Muscle of leg (tissue), 11 donors: ENCODE data around the gene CRBN. TPM values are rescaled to one million over a fixed set of nuclear protein-coding genes. Genes with fewer than 3 reads are reported as not detected.

Experiments used
- DNase-seq: peaks from one replicate; pipeline ENCODE4 v3.0.0; 2013
- H3K27ac ChIP-seq: one replicate; pipeline ENCODE4 v1.5.1; 2013; ENCODE audit warnings: mild to moderate bottlenecking, low read length, control low read depth
- H3K27me3 ChIP-seq: one replicate; pipeline ENCODE4 v1.6.1; 2013; ENCODE audit warnings: low read length; ENCODE audit not compliant: control insufficient read depth, insufficient read depth
- H3K36me3 ChIP-seq: one replicate; pipeline ENCODE4 v1.6.1; 2013; ENCODE audit warnings: low read length; ENCODE audit not compliant: control insufficient read depth, insufficient read depth
- H3K4me1 ChIP-seq: one replicate; pipeline ENCODE4 v1.6.1; 2013; ENCODE audit warnings: low read length; ENCODE audit not compliant: control insufficient read depth, insufficient read depth
- H3K4me3 ChIP-seq: one replicate; pipeline ENCODE4 v1.5.1; 2013; ENCODE audit warnings: low read length, control low read depth
- H3K9me3 ChIP-seq: replicated peaks from 2 replicates; pipeline ENCODE4 v1.6.1; 2013; ENCODE audit warnings: low read depth, low read length; ENCODE audit not compliant: control insufficient read depth
- WGBS: methylation state at CpG from one replicate; pipeline ENCODE4 v1.1.5; 2013; ENCODE audit warnings: missing lambda C conversion rate; ENCODE audit not compliant: insufficient coverage; 5-methylcytosine and 5-hydroxymethylcytosine counted together
- polyA plus RNA-seq, 8 donors: library from polyadenylated mRNA; unstranded; fragments of 120-200 nt; gene quantifications; one replicate each; pipeline versions ENCODE4 v1.2.1 to v1.2.3, GENCODE V29; 2013; ENCODE audit warnings: inconsistent platforms in 1 of 8, low replicate concordance in 1 of 8; ENCODE audit not compliant: insufficient read length in 8 of 8, insufficient read depth in 1 of 8
- total RNA-seq: library from RNA; stranded (reverse); fragments of 120-200 nt; gene quantifications from one replicate; pipeline ENCODE4 v1.2.4, GENCODE V29; 2013

CRBN gene
- total and polyA plus RNA-seq, 9 donors = 30.0 to 52.3 (median 36.9) TPM

- no peak for DNase-seq
- no peaks in the 10 kb centered on the region for H3K27me3 ChIP-seq
- H3K27ac ChIP-seq = no peak overlapping the region
- peaks cover 17% of the 10 kb centered on the region for H3K36me3 ChIP-seq
- H3K4me1 ChIP-seq = no peaks in the 10 kb centered on the region
- H3K4me3 ChIP-seq = no peak overlapping the region
- WGBS = no CpG with 5 or more reads among the region's 8 CpGs
- no peaks in the 10 kb centered on the region for H3K9me3 ChIP-seq
Measured at GRCh38 chr3:3145831-3146230, 33.7 kb downstream of the CRBN start.

GRCh38 chr3:3141939-3142338, 37.6 kb downstream of the CRBN start:
- H3K36me3 ChIP-seq = peaks cover 21% of the 10 kb centered on the region
- H3K4me3 ChIP-seq = no peak overlapping the region
- H3K27me3 ChIP-seq = no peaks in the 10 kb centered on the region
- H3K4me1 ChIP-seq = no peaks in the 10 kb centered on the region
- DNase-seq = no peak
- no peaks in the 10 kb centered on the region for H3K9me3 ChIP-seq
- no peak overlapping the region for H3K27ac ChIP-seq

GRCh38 chr3:3137526-3137925, 42.0 kb downstream of the CRBN start:
- Histone ChIP-seq H3K4me3 (no peak overlapping the region), H3K27ac (no peak overlapping the region), H3K9me3 (no peaks in the 10 kb centered on the region), H3K4me1 (no peaks in the 10 kb centered on the region), H3K27me3 (no peaks in the 10 kb centered on the region), H3K36me3 (peaks cover 21% of the 10 kb centered on the region)
- no CpG with 5 or more reads among the region's 6 CpGs for WGBS
- no peak for DNase-seq

GRCh38 chr3:3134750-3135448, 44.6 kb downstream of the CRBN start:
- Histone ChIP-seq H3K27ac (no peak overlapping the region), H3K9me3 (no peaks in the 10 kb centered on the region), H3K27me3 (no peaks in the 10 kb centered on the region), H3K4me1 (no peaks in the 10 kb centered on the region), H3K36me3 (peaks cover 24% of the 10 kb centered on the region), H3K4me3 (no peak overlapping the region)
- DNase-seq = no peak
- WGBS = 97% methylated on average over 3 of the region's 4 CpGs

- Histone ChIP-seq H3K36me3 (peaks cover 28% of the 10 kb centered on the region), H3K9me3 (no peaks in the 10 kb centered on the region), H3K27ac (no peak overlapping the region), H3K4me1 (no peaks in the 10 kb centered on the region), H3K27me3 (no peaks in the 10 kb centered on the region), H3K4me3 (no peak overlapping the region)
- whole genome bisulfite sequencing = 92% methylated on average over 4 of the region's 6 CpGs
- DNase-seq = no peak
Measured at GRCh38 chr3:3133500-3133899, 46.0 kb downstream of the CRBN start.

GRCh38 chr3:3129579-3129978, 49.9 kb downstream of the CRBN start:
- DNase-seq = no peak
- 80% methylated on average over 5 of the region's 5 CpGs for WGBS
- no peak overlapping the region for H3K27ac ChIP-seq
- no peak overlapping the region for H3K4me3 ChIP-seq
- H3K4me1 ChIP-seq = peaks cover 13% of the 10 kb centered on the region
- H3K9me3 ChIP-seq = no peaks in the 10 kb centered on the region
- H3K36me3 ChIP-seq = peaks cover 22% of the 10 kb centered on the region
- no peaks in the 10 kb centered on the region for H3K27me3 ChIP-seq

- peak overlapping the region; percentile 97 for H3K4me3 ChIP-seq
Measured at GRCh38 chr3:3127432-3128010, 52.0 kb downstream of the CRBN start.

GRCh38 chr3:3126477-3127431, 52.7 kb downstream of the CRBN start, which contains the start of gene TRNT1:
TSS of gene TRNT1 (plus strand) at chr3:3126940. CDS start at chr3:3129041, 2,101 bp downstream.
- under 1% methylated on average over 95 of the region's 100 CpGs for WGBS

More at GRCh38 chr3:3127432-3128010, 52.0 kb downstream of the CRBN start:
- no peak for DNase-seq
- H3K27me3 ChIP-seq = no peaks in the 10 kb centered on the region
- peaks cover 13% of the 10 kb centered on the region for H3K4me1 ChIP-seq
- peak overlapping the region; percentile 95 for H3K27ac ChIP-seq
- no peaks in the 10 kb centered on the region for H3K9me3 ChIP-seq
- peaks cover 20% of the 10 kb centered on the region for H3K36me3 ChIP-seq
- WGBS = 15% methylated on average over 14 of the region's 20 CpGs

GRCh38 chr3:3125977-3126376, 53.5 kb downstream of the CRBN start:
- no peaks in the 10 kb centered on the region for H3K27me3 ChIP-seq
- WGBS = 84% methylated on average over 22 of the region's 24 CpGs
- no peak for DNase-seq
- H3K4me3 ChIP-seq = peak overlapping the region; percentile 97
- peaks cover 13% of the 10 kb centered on the region for H3K4me1 ChIP-seq
- H3K9me3 ChIP-seq = no peaks in the 10 kb centered on the region
- H3K36me3 ChIP-seq = peaks cover 18% of the 10 kb centered on the region
- peak overlapping the region; percentile 96 for H3K27ac ChIP-seq

More at GRCh38 chr3:3126477-3127431, 52.7 kb downstream of the CRBN start, which contains the start of gene TRNT1:
- Histone ChIP-seq H3K27ac (peak within 1 kb of the TSS; percentile 96), H3K27me3 (no peaks in the 10 kb centered on the region), H3K4me3 (peak within 1 kb of the TSS; percentile 97), H3K9me3 (no peaks in the 10 kb centered on the region), H3K36me3 (peaks cover 20% of the 10 kb centered on the region), H3K4me1 (peaks cover 13% of the 10 kb centered on the region)
- DNase-seq = peak; percentile 98

- Histone ChIP-seq H3K27me3 (no peaks in the 10 kb centered on the region), H3K4me1 (no peaks in the 10 kb centered on the region), H3K27ac (no peak overlapping the region), H3K36me3 (no peaks in the 10 kb centered on the region), H3K4me3 (no peak overlapping the region), H3K9me3 (no peaks in the 10 kb centered on the region)
- 48% methylated on average over 2 of the region's 4 CpGs for whole genome bisulfite sequencing
- DNase-seq = no peak
Measured at GRCh38 chr3:3119393-3119851, 60.1 kb downstream of the CRBN start.
